ENCODE measurements around the gene BRAF.
"Not testable (repeated sequence)": the region's sequence is repeated elsewhere in the genome, so short reads cannot be mapped to it uniquely, and the experiment has no call there.

The BRAF gene

GRCh38 chr7:140917258-140917657 is 7.5 kb downstream of the BRAF start:
- FAIRE-seq: no peak

- no peak for FAIRE-seq
Observed at GRCh38 chr7:140915935-140916555, 8.7 kb downstream of the BRAF start.

- FAIRE-seq: no peak
Observed at GRCh38 chr7:140914083-140914482, 10.6 kb downstream of the BRAF start.

GRCh38 chr7:140913596-140913928 is 11.2 kb downstream of the BRAF start:
- not testable (repeated sequence) for FAIRE-seq

- no peak for FAIRE-seq
Observed at GRCh38 chr7:140911746-140912145, 13.0 kb downstream of the BRAF start.

- no peak for FAIRE-seq
Observed at GRCh38 chr7:140909476-140910161, 15.1 kb downstream of the BRAF start.

- no peak for FAIRE-seq
Observed at GRCh38 chr7:140908361-140908760, 16.4 kb downstream of the BRAF start.

- no peak for FAIRE-seq
Observed at GRCh38 chr7:140903741-140904480, 20.8 kb downstream of the BRAF start.

- FAIRE-seq: no peak
Observed at GRCh38 chr7:140902303-140902953, 22.3 kb downstream of the BRAF start.

- no peak for FAIRE-seq
Observed at GRCh38 chr7:140901941-140902302, 22.8 kb downstream of the BRAF start.

GRCh38 chr7:140899883-140900282 is 24.8 kb downstream of the BRAF start:
- FAIRE-seq: no peak

GRCh38 chr7:140898786-140899536 is 25.8 kb downstream of the BRAF start:
- FAIRE-seq: no peak

- no peak for FAIRE-seq
Observed at GRCh38 chr7:140896996-140897395, 27.7 kb downstream of the BRAF start.

- no peak for FAIRE-seq
Observed at GRCh38 chr7:140889645-140890044, 35.1 kb downstream of the BRAF start.

- no peak for FAIRE-seq
Observed at GRCh38 chr7:140889150-140889549, 35.6 kb downstream of the BRAF start.

GRCh38 chr7:140888087-140888486 is 36.6 kb downstream of the BRAF start:
- FAIRE-seq: no peak

GRCh38 chr7:140885735-140886334 is 38.9 kb downstream of the BRAF start:
- FAIRE-seq: no peak

GRCh38 chr7:140883378-140883777 is 41.4 kb downstream of the BRAF start:
- no peak for FAIRE-seq

GRCh38 chr7:140882834-140883233 is 41.9 kb downstream of the BRAF start:
- FAIRE-seq: not testable (repeated sequence)

- no peak for FAIRE-seq
Observed at GRCh38 chr7:140881507-140882228, 43.1 kb downstream of the BRAF start.

GRCh38 chr7:140877249-140877524 is 47.5 kb downstream of the BRAF start:
- no peak for FAIRE-seq
